Epidermal melanocyte (primary cell): ENCODE results near the gene SF3B1.
A peak's percentile ranks its signal among the peaks of the same experiment; 100 is the strongest.
"Not testable (repeated sequence)": the region's sequence is repeated elsewhere in the genome, so short reads cannot be mapped to it uniquely, and the experiment has no call there.

Experiments
- DNase-seq: peaks from one replicate; pipeline ENCODE4 v3.0.0; 2011; ENCODE audit warnings: low spot score; ENCODE audit not compliant: insufficient read length

Gene SF3B1

DNA sequence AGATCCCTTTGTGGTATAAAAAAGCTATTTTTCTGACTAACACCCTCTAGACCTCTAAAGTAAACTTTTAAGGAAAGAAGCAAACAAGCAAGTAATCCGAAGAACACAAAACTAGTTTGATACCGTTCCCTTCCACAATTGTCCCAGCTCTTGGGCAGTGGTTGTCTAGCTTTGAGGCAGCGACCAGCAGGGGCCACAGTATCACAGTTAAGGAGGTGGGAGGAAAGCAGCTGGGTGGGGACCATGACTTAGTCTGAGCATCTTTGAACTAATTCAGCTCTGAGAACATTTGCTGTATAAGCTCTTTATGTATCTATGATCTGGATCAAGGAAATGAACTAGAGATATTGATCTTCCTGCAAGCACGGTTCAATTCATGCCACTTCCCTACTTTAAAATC is 51.0 kb downstream of the SF3B1 start:
- DNase-seq: no peak

DNA sequence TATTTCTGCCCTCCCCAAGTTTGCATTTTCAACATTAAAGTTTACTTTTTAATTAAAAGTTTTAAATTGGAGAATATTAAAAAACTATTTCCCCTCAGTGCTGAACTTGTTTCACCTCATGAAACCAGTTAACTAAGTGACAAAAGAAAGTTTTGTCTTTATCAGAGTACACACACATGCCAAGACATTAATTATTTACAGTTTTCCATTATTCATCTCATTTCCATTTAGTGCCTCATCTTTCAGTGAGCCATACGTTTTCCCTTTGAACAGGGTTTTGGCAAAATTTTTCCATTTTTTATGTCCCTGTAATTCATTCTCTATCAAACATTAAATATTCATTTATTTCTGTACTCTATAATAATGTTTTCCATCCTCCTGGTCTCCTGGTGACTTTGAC is 53.2 kb downstream of the SF3B1 start:
- no peak for DNase-seq

DNA sequence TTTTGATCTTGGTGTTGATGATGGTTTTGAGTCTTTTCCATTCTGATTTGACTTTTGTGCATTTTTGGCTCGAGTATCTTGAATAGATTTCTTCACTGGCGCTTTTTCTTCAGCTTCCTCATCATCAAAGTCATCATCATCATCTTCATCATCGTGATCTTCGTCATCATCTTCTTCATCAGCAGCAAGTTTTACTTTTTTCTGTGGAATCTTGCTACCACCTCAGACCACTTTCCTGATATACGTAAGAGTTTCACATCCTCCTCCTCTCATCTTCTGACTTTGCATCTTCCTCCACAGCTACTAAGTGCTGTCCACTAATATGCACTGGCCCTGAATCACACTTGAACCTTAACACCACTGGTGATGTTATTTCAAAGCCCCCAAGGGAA is 54.9 kb downstream of the SF3B1 start:
- DNase-seq: not testable (repeated sequence)

- not testable (repeated sequence) for DNase-seq
Measured at GRCh38 chr2:197379308-197379917, 55.4 kb downstream of the SF3B1 start.

GRCh38 chr2:197378494-197379307 is 56.1 kb downstream of the SF3B1 start:
- DNase-seq: peak; percentile 56

GRCh38 chr2:197378086-197378485 is 56.7 kb downstream of the SF3B1 start:
- no peak for DNase-seq

DNA sequence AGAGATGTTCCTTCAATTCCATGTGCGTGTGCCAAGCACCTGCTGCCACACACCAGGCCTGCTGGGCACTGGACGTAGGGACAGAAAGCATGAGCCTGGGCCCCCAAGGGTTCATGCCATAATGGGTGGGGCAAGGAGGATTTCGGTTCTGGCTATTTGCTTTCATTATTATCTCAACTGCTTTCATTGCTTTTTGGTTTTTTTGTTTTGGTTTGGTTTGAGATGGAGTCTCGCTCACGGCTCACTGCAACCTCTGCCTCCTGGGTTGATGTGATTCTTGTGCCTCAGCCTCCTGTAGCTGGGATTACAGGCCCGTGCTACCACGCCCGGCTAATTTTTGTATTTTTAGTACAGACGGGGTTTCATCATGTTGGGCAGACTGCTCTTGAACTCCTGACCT is 57.2 kb downstream of the SF3B1 start:
- no peak for DNase-seq

GRCh38 chr2:197372592-197372991 is 62.2 kb downstream of the SF3B1 start:
- no peak for DNase-seq

DNA sequence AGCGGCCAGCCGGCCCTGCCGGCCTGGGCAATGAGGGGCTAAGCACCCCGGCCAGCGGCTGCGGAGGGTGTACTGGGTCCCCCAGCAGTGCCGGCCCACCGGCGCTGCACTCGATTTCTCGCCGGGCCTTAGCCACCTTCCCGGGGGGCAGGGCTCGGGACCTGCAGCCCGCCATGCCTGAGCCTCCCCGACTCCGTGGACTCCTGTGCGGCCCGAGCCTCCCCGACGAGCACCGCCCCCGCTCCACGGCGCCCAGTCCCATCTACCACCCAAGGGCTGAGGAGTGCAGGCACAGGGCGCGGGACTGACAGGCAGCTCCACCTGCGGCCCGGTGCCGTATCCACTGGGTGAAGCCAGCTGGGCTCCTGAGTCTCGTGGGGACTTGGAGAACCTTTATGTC is 64.2 kb downstream of the SF3B1 start:
- not testable (repeated sequence) for DNase-seq

- no peak for DNase-seq
Measured at GRCh38 chr2:197369933-197370320, 64.9 kb downstream of the SF3B1 start.

GRCh38 chr2:197369228-197369932 is 65.4 kb downstream of the SF3B1 start:
- DNase-seq: no peak

DNA sequence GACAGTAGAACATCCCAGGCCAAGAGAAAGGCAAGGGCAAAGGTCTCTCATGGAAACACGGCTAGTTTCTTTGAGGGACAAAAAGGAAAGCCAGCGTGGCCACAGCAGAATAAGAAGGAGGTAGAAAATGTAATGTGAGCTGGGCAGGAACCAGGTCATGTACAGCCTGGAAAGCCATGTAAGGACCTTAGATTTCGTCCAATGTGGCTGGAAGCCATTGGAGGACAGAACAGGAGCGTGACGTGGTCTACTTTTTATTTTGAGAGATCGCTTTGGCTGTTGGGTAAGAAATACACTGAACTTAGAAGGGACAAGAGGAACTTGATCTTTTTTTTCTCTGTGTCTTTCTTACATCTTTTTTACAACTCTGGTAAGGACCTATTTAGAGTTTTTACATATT is 66.4 kb downstream of the SF3B1 start:
- no peak for DNase-seq

DNA sequence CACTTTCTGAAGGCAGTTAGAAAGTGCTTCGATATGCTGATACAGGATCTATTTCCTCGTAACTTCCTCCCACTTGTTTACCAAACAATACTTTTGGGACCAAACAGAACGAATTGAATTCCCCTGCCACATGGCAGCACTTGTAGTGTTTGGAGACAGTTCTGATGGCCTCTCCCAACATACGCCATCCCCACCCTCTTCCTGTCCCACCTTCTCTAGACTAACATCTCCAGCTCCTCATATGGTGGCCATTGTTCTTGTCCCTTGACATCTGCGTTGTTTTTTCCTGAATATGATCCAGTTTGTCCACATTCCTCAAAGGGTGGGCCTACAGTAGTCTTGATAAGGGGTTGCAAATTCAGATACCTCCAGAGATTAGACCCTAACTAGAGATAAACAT is 70.8 kb downstream of the SF3B1 start:
- DNase-seq: no peak

- no peak for DNase-seq
Measured at GRCh38 chr2:197360744-197361156, 74.1 kb downstream of the SF3B1 start.

GRCh38 chr2:197359859-197360258 is 75.0 kb downstream of the SF3B1 start:
- no peak for DNase-seq

GRCh38 chr2:197358931-197359330 is 75.9 kb downstream of the SF3B1 start:
- no peak for DNase-seq

DNA sequence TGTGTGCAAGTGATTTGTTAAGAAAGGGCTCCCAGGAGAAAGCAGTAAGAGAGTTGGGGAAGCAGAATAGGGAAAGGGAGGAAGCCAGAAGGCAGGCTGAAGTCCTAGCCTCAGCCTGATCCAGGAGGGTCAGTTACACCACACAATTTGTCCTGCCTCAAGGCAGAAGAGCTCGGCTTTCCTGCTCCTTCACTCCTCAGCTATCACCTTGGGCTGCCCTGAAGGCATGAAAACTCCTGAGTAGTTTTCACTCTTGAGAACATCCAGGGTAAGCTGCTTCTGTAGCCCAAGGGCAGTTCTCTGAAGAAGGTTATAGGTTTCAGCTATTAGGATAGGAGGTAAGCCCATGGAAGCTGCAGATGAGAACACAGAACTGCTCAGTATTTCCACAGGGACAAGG is 76.8 kb downstream of the SF3B1 start:
- DNase-seq: no peak

- DNase-seq: no peak
Measured at GRCh38 chr2:197356136-197356535, 78.7 kb downstream of the SF3B1 start.

GRCh38 chr2:197354169-197354558 is 80.7 kb downstream of the SF3B1 start:
- no peak for DNase-seq

GRCh38 chr2:197353393-197354168 is 81.2 kb downstream of the SF3B1 start:
- DNase-seq: no peak

- DNase-seq: no peak
Measured at GRCh38 chr2:197349699-197350098, 85.1 kb downstream of the SF3B1 start.
